WTC11 (cell line): ENCODE data around the gene RIMBP2. TPM values are rescaled to one million over a fixed set of nuclear protein-coding genes. Genes with fewer than 3 reads are reported as not detected.

Experiments used
- ATAC-seq: fragments of 200-7000 bp; cut with Tn5 transposase; 2 replicates; pipeline ENCODE4 v1.10.0; 2021; ENCODE audit warnings: mild to moderate bottlenecking, moderate library complexity
- CTCF ChIA-PET: fragments of 300-600 bp; sonication (Branson Sonifier 250); formaldehyde crosslinking; loops from one replicate; lab custom pipeline; 2021; ENCODE audit warnings: antibody characterized with exemption; lab: Charles Lee
- POLR2A ChIA-PET: fragments of 350-600 bp; sonication (Branson Sonifier 250); formaldehyde crosslinking; loops from one replicate; lab custom pipeline; 2021; ENCODE audit warnings: antibody characterized with exemption; lab: Charles Lee
- DNase-seq: peaks from one replicate; pipeline ENCODE4 v3.0.0; 2021; ENCODE audit warnings: low spot score
- H3K27ac Mint-ChIP-seq: 2 replicates; pipeline ENCODE4 v1.8.0; 2021; ENCODE audit warnings: mixed read lengths
- H3K27me3 Mint-ChIP-seq: 2 replicates; pipeline ENCODE4 v1.8.0; 2021; ENCODE audit warnings: low read depth, mild to moderate bottlenecking, moderate library complexity, mixed read lengths
- H3K36me3 Mint-ChIP-seq: 2 replicates; pipeline ENCODE4 v1.8.0; 2021; ENCODE audit warnings: mixed read lengths
- H3K4me1 Mint-ChIP-seq: 2 replicates; pipeline ENCODE4 v1.8.0; 2022; ENCODE audit warnings: mixed read lengths
- H3K4me3 Mint-ChIP-seq: 2 replicates; pipeline ENCODE4 v1.8.0; 2021; ENCODE audit warnings: mild to moderate bottlenecking, moderate library complexity, mixed read lengths
- H3K9me3 Mint-ChIP-seq: 2 replicates; pipeline ENCODE4 v1.8.0; 2021; ENCODE audit warnings: mixed read lengths
- ATF3 ChIP-seq: sonication (generic); formaldehyde crosslinking; conservative IDR thresholded peaks from 2 replicates; pipeline ENCODE4 v1.8.1; 2022; ENCODE audit warnings: mild to moderate bottlenecking, missing genetic modification reagents
- CBFB ChIP-seq: sonication (generic); formaldehyde crosslinking; IDR thresholded peaks from 2 replicates; pipeline ENCODE4 v1.8.1; 2022; ENCODE audit warnings: mild to moderate bottlenecking, low read depth, missing genetic modification reagents
- E2F1 ChIP-seq: sonication (generic); formaldehyde crosslinking; IDR thresholded peaks from 2 replicates; pipeline ENCODE4 v1.8.0; 2022; ENCODE audit warnings: mild to moderate bottlenecking, missing genetic modification reagents
- E2F4 ChIP-seq: sonication (generic); formaldehyde crosslinking; IDR thresholded peaks from 2 replicates; pipeline ENCODE4 v1.8.1; 2022; ENCODE audit warnings: low read depth, mild to moderate bottlenecking, moderate library complexity, missing genetic modification reagents, borderline replicate concordance
- ERG ChIP-seq: fragments of 250-450 bp; sonication (Bioruptor Pico); IDR thresholded peaks from 2 replicates; pipeline ENCODE4 v1.8.0; 2021; ENCODE audit warnings: mild to moderate bottlenecking
- ESRRA ChIP-seq: sonication (generic); formaldehyde crosslinking; IDR thresholded peaks from 2 replicates; pipeline ENCODE4 v1.8.1; 2022; ENCODE audit warnings: mild to moderate bottlenecking, missing genetic modification reagents, borderline replicate concordance
- FOXJ3 ChIP-seq: sonication (generic); formaldehyde crosslinking; IDR thresholded peaks from 2 replicates; pipeline ENCODE4 v1.9.0; 2021; ENCODE audit warnings: missing genetic modification reagents, mild to moderate bottlenecking, borderline replicate concordance
- FOXP1 ChIP-seq: sonication (generic); formaldehyde crosslinking; IDR thresholded peaks from 2 replicates; pipeline ENCODE4 v1.8.0; 2022; ENCODE audit warnings: missing genetic modification reagents, mild to moderate bottlenecking, moderate library complexity, borderline replicate concordance
- GRHL2 ChIP-seq: fragments of 250-450 bp; sonication (Bioruptor Pico); IDR thresholded peaks from 2 replicates; pipeline ENCODE4 v1.8.0; 2022; ENCODE audit warnings: mild to moderate bottlenecking, moderate library complexity; ENCODE audit not compliant: insufficient replicate concordance, severe bottlenecking
- GTF2I ChIP-seq: fragments of 250-450 bp; sonication (Bioruptor Pico); conservative IDR thresholded peaks from 2 replicates; pipeline ENCODE4 v1.4.0; 2021; ENCODE audit warnings: mild to moderate bottlenecking
- IRF2 ChIP-seq: sonication (generic); formaldehyde crosslinking; IDR thresholded peaks from 2 replicates; pipeline ENCODE4 v1.8.0; 2022; ENCODE audit warnings: low read depth, missing genetic modification reagents, borderline replicate concordance
- KAT7 ChIP-seq: sonication (generic); formaldehyde crosslinking; IDR thresholded peaks from 2 replicates; pipeline ENCODE4 v1.8.1; 2023; ENCODE audit warnings: missing genetic modification reagents, mild to moderate bottlenecking, borderline replicate concordance
- MXD4 ChIP-seq: fragments of 250-450 bp; sonication (Bioruptor Pico); IDR thresholded peaks from 2 replicates; pipeline ENCODE4 v1.8.0; 2021; ENCODE audit warnings: mild to moderate bottlenecking, moderate library complexity, borderline replicate concordance
- NFYB ChIP-seq: sonication (generic); formaldehyde crosslinking; conservative IDR thresholded peaks from 2 replicates; pipeline ENCODE4 v1.8.0; 2022; ENCODE audit warnings: low read depth, missing genetic modification reagents
- OVOL2 ChIP-seq: fragments of 250-450 bp; sonication (Bioruptor Pico); IDR thresholded peaks from 2 replicates; pipeline ENCODE4 v1.9.0; 2021; ENCODE audit warnings: mild to moderate bottlenecking, borderline replicate concordance
- RELA ChIP-seq: sonication (generic); formaldehyde crosslinking; IDR thresholded peaks from 2 replicates; pipeline ENCODE4 v1.8.1; 2022; ENCODE audit warnings: missing genetic modification reagents, mild to moderate bottlenecking, borderline replicate concordance
- RORB ChIP-seq: fragments of 250-450 bp; sonication (Bioruptor Pico); IDR thresholded peaks from 2 replicates; pipeline ENCODE4 v1.9.0; 2021; ENCODE audit warnings: mild to moderate bottlenecking
- SOX15 ChIP-seq: fragments of 250-450 bp; sonication (Bioruptor Pico); IDR thresholded peaks from 2 replicates; pipeline ENCODE4 v1.9.0; 2021; ENCODE audit warnings: mild to moderate bottlenecking
- TP53 ChIP-seq: sonication (generic); formaldehyde crosslinking; IDR thresholded peaks from 2 replicates; pipeline ENCODE4 v1.8.1; 2023; ENCODE audit warnings: mild to moderate bottlenecking, missing genetic modification reagents
- ZBTB43 ChIP-seq: sonication (generic); formaldehyde crosslinking; IDR thresholded peaks from 2 replicates; pipeline ENCODE4 v1.8.1; 2023; ENCODE audit warnings: mild to moderate bottlenecking, missing genetic modification reagents
- ZMAT4 ChIP-seq: fragments of 250-450 bp; sonication (Bioruptor Pico); IDR thresholded peaks from 2 replicates; pipeline ENCODE4 v1.9.0; 2021; ENCODE audit warnings: mild to moderate bottlenecking
- ZNF121 ChIP-seq: sonication (generic); formaldehyde crosslinking; IDR thresholded peaks from 2 replicates; pipeline ENCODE4 v1.8.0; 2023; ENCODE audit warnings: missing genetic modification reagents
- ZNF219 ChIP-seq: sonication (generic); formaldehyde crosslinking; IDR thresholded peaks from 2 replicates; pipeline ENCODE4 v1.8.0; 2023; ENCODE audit warnings: missing genetic modification reagents, mild to moderate bottlenecking, borderline replicate concordance
- ZNF263 ChIP-seq: sonication (generic); formaldehyde crosslinking; IDR thresholded peaks from 2 replicates; pipeline ENCODE4 v1.8.1; 2022; ENCODE audit warnings: low read depth, mild to moderate bottlenecking, moderate library complexity, missing genetic modification reagents
- ZNF317 ChIP-seq: sonication (generic); formaldehyde crosslinking; IDR thresholded peaks from 2 replicates; pipeline ENCODE4 v1.8.1; 2023; ENCODE audit warnings: low read depth, mild to moderate bottlenecking, moderate library complexity, missing genetic modification reagents, borderline replicate concordance
- ZNF532 ChIP-seq: fragments of 250-450 bp; sonication (Bioruptor Pico); IDR thresholded peaks from 2 replicates; pipeline ENCODE4 v1.9.0; 2021; ENCODE audit warnings: mild to moderate bottlenecking, borderline replicate concordance
- total RNA-seq: library from RNA; stranded (reverse); gene quantifications from 3 replicates; pipeline ENCODE4 v1.2.3, GENCODE V29; 2021

RIMBP2 gene
- total RNA-seq, 1 experiment from 2014 or later = 2.6 TPM

- peaks cover 13% of the 10 kb centered on the region for H3K9me3 Mint-ChIP-seq
- peaks cover 12% of the 10 kb centered on the region for H3K4me1 Mint-ChIP-seq
- no peaks in the 10 kb centered on the region for H3K36me3 Mint-ChIP-seq
- no peak overlapping the region for H3K27ac Mint-ChIP-seq
- no peaks in the 10 kb centered on the region for H3K27me3 Mint-ChIP-seq
- ATAC-seq = peak; percentile 65
- ChIA-PET POLR2A (no interaction called here), CTCF (interaction anchor here (1.4 kb wide), 1 partner anchor 10 kb away, joined by 7 read pairs; no protein-coding TSS in a partner anchor)
- no peak for TF ChIP-seq GRHL2 (CRISPR knock-in tag)
- no peak for TF ChIP-seq CBFB (CRISPR knock-in tag)
- no peak for TF ChIP-seq MXD4 (CRISPR knock-in tag)
- no peak for TF ChIP-seq RORB (CRISPR knock-in tag)
- no peak for TF ChIP-seq FOXJ3
- no peak for TF ChIP-seq GTF2I (CRISPR knock-in tag)
- TF ChIP-seq NFYB (CRISPR knock-in tag) = no peak
- TF ChIP-seq OVOL2 (CRISPR knock-in tag) = no peak
- TF ChIP-seq E2F4 (CRISPR knock-in tag) = no peak
- TF ChIP-seq FOXP1 (CRISPR knock-in tag) = no peak
- no peak for TF ChIP-seq SOX15 (CRISPR knock-in tag)
- no peak for TF ChIP-seq IRF2 (CRISPR knock-in tag)
- TF ChIP-seq TP53 (CRISPR knock-in tag) = no peak
- no peak for TF ChIP-seq KAT7
- TF ChIP-seq ZNF317 = no peak
- no peak for TF ChIP-seq E2F1 (CRISPR knock-in tag)
- H3K4me3 Mint-ChIP-seq = no peak overlapping the region
- no peak for DNase-seq
Measured at GRCh38 chr12:130504110-130504839, 211.8 kb downstream of the RIMBP2 start.

- Mint-ChIP-seq H3K9me3 (peaks cover 15% of the 10 kb centered on the region), H3K4me1 (peaks cover 16% of the 10 kb centered on the region), H3K27me3 (no peaks in the 10 kb centered on the region), H3K27ac (no peak overlapping the region), H3K4me3 (no peak overlapping the region), H3K36me3 (no peaks in the 10 kb centered on the region)
- DNase-seq = no peak
- POLR2A ChIA-PET = no interaction called here
- CTCF ChIA-PET = no interaction called here
- no peak for ATAC-seq
- TF ChIP-seq RELA (CRISPR knock-in tag) (no peak), ZNF219 (CRISPR knock-in tag) (no peak), ERG (CRISPR knock-in tag) (no peak), ZNF121 (CRISPR knock-in tag) (no peak), ZMAT4 (CRISPR knock-in tag) (no peak), ZBTB43 (CRISPR knock-in tag) (no peak), ESRRA (CRISPR knock-in tag) (no peak), ZNF263 (CRISPR knock-in tag) (no peak), ATF3 (CRISPR knock-in tag) (no peak), ZNF532 (CRISPR knock-in tag) (no peak)
Measured at GRCh38 chr12:130501821-130502220, 214.3 kb downstream of the RIMBP2 start.
